Osteoblast (primary cell): ENCODE measurements around the gene TMEM165. TPM values are rescaled to one million over a fixed set of nuclear protein-coding genes. Genes with fewer than 3 reads are reported as not detected.

Experiments used
- DNase-seq: peaks from one replicate; pipeline ENCODE4 v3.0.0; 2011; ENCODE audit warnings: low spot score, mixed read lengths; ENCODE audit not compliant: insufficient read length; ENCODE audit errors: missing footprints
- H2AFZ ChIP-seq: 2 replicates; pipeline ENCODE4 v1.6.0; 2011; ENCODE audit warnings: mild to moderate bottlenecking, low read length
- H3K27ac ChIP-seq: 2 replicates; pipeline ENCODE4 v1.5.1; 2011; ENCODE audit warnings: mild to moderate bottlenecking, low read depth, low read length, moderate library complexity
- H3K27me3 ChIP-seq: 2 replicates; pipeline ENCODE4 v1.6.0; 2012; ENCODE audit warnings: mild to moderate bottlenecking, control low read depth, inconsistent platforms, low read length, moderate library complexity; ENCODE audit not compliant: insufficient read depth
- H3K36me3 ChIP-seq: 2 replicates; pipeline ENCODE4 v1.5.1; 2011; ENCODE audit warnings: mild to moderate bottlenecking, low read length, control low read depth, moderate library complexity; ENCODE audit not compliant: insufficient read depth
- H3K4me1 ChIP-seq: 2 replicates; pipeline ENCODE4 v1.5.1; 2011; ENCODE audit warnings: mild to moderate bottlenecking, low read length, control low read depth, moderate library complexity; ENCODE audit not compliant: insufficient read depth
- H3K4me2 ChIP-seq: 2 replicates; pipeline ENCODE4 v1.6.0; 2011; ENCODE audit warnings: mild to moderate bottlenecking, low read length; ENCODE audit not compliant: insufficient read depth
- H3K4me3 ChIP-seq: fragments of 200-600 bp; sonication (generic); 3 replicates; pipeline ENCODE4 v1.5.1; 2012; ENCODE audit warnings: mild to moderate bottlenecking, low read length, inconsistent platforms; ENCODE audit not compliant: insufficient read depth
- H3K79me2 ChIP-seq: 2 replicates; pipeline ENCODE4 v1.6.0; 2012; ENCODE audit warnings: mild to moderate bottlenecking, low read length, control low read depth, inconsistent platforms; ENCODE audit not compliant: insufficient read depth
- H3K9me3 ChIP-seq: 2 replicates; pipeline ENCODE4 v1.5.1; 2011; ENCODE audit warnings: low read depth, low read length, control low read depth
- H4K20me1 ChIP-seq: 2 replicates; pipeline ENCODE4 v1.6.0; 2012; ENCODE audit warnings: mild to moderate bottlenecking, low read length, control low read depth; ENCODE audit not compliant: insufficient read depth
- total RNA-seq: library from RNA; depleted of rRNA; stranded (reverse); fragments of >200 nt; gene quantifications from 2 replicates; pipeline ENCODE4 v1.2.3, GENCODE V29; 2012
- TF ChIP-seq, protein P1 (sequence below): IDR thresholded peaks from 2 replicates; pipeline ENCODE4 v1.5.1; 2011; ENCODE audit warnings: mild to moderate bottlenecking, low read depth, low read length, moderate library complexity; ENCODE audit errors: extremely low read depth

TMEM165 gene
- total RNA-seq, 1 donor = 151 TPM

GRCh38 chr4:55440786-55441185 is 45.0 kb downstream of the TMEM165 start:
- Histone ChIP-seq H4K20me1 (peaks cover 5% of the 10 kb centered on the region), H3K79me2 (peaks cover 5% of the 10 kb centered on the region), H3K4me3 (no peak overlapping the region), H3K36me3 (peaks cover 36% of the 10 kb centered on the region), H3K4me2 (no peak overlapping the region), H2AFZ (no peak overlapping the region), H3K27ac (no peak overlapping the region), H3K27me3 (no peaks in the 10 kb centered on the region), H3K4me1 (peaks cover 18% of the 10 kb centered on the region), H3K9me3 (no peaks in the 10 kb centered on the region)
- DNase-seq = no peak
- TF ChIP-seq, protein P1, sequence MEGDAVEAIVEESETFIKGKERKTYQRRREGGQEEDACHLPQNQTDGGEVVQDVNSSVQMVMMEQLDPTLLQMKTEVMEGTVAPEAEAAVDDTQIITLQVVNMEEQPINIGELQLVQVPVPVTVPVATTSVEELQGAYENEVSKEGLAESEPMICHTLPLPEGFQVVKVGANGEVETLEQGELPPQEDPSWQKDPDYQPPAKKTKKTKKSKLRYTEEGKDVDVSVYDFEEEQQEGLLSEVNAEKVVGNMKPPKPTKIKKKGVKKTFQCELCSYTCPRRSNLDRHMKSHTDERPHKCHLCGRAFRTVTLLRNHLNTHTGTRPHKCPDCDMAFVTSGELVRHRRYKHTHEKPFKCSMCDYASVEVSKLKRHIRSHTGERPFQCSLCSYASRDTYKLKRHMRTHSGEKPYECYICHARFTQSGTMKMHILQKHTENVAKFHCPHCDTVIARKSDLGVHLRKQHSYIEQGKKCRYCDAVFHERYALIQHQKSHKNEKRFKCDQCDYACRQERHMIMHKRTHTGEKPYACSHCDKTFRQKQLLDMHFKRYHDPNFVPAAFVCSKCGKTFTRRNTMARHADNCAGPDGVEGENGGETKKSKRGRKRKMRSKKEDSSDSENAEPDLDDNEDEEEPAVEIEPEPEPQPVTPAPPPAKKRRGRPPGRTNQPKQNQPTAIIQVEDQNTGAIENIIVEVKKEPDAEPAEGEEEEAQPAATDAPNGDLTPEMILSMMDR = no peak

DNA sequence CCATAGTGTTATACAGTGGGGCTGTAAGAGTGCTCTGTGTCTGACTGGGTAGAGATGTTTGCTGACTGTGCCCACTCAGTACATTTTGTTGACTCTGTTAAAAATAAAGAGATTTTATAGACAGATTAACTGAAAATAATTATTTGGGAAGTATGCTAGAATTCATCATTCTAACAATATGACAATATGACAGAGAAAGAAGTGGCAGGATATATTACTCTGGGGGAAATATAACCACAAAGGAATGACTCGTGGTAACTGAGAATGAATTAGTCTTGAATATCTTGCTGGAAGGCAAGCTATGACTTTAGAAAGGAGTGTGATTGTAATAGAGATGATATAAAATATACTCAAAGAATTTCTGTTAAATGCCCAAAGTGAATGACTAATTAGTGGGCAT is 46.8 kb downstream of the TMEM165 start:
- Histone ChIP-seq H3K27ac (no peak overlapping the region), H3K79me2 (peaks cover 5% of the 10 kb centered on the region), H3K4me2 (no peak overlapping the region), H3K4me3 (no peak overlapping the region), H4K20me1 (peaks cover 5% of the 10 kb centered on the region), H3K9me3 (no peaks in the 10 kb centered on the region), H3K36me3 (peaks cover 26% of the 10 kb centered on the region), H2AFZ (no peak overlapping the region), H3K27me3 (no peaks in the 10 kb centered on the region), H3K4me1 (peaks cover 27% of the 10 kb centered on the region)
- TF ChIP-seq, protein P1 = no peak
- DNase-seq = no peak

DNA sequence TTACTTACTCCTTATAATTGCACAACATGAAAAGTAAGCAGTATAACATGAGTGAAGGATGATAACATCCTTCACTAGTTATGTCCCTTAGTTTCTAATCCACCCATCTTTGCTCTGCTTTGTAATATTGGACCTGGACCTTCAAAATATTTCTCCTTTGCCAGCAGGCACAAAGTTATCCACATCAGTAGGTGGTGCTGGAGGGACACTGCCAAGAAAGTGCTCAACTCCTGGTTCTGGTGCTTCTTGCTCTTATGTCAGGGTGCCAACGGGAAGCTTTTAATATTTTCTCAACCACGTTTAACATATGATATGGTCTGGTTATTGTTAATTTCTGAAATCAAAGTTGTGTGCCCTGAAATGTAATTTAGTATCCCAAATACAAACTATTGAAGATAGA is 49.1 kb downstream of the TMEM165 start:
- no peak overlapping the region for H3K4me2 ChIP-seq
- TF ChIP-seq, protein P1 = peak; percentile 55
- H3K27ac ChIP-seq = peak overlapping the region; percentile 86
- H4K20me1 ChIP-seq = no peaks in the 10 kb centered on the region
- peaks cover 31% of the 10 kb centered on the region for H3K4me1 ChIP-seq
- H3K9me3 ChIP-seq = no peaks in the 10 kb centered on the region
- no peaks in the 10 kb centered on the region for H3K79me2 ChIP-seq
- H3K4me3 ChIP-seq = no peak overlapping the region
- DNase-seq = no peak
- no peaks in the 10 kb centered on the region for H3K27me3 ChIP-seq
- peaks cover 28% of the 10 kb centered on the region for H3K36me3 ChIP-seq
- H2AFZ ChIP-seq = no peak overlapping the region

- Histone ChIP-seq H3K27ac (peak overlapping the region; percentile 86), H3K27me3 (no peaks in the 10 kb centered on the region), H3K9me3 (no peaks in the 10 kb centered on the region), H3K4me2 (peak overlapping the region; percentile 37), H3K4me3 (no peak overlapping the region), H2AFZ (no peak overlapping the region), H4K20me1 (no peaks in the 10 kb centered on the region), H3K4me1 (peaks cover 31% of the 10 kb centered on the region), H3K79me2 (no peaks in the 10 kb centered on the region), H3K36me3 (peaks cover 25% of the 10 kb centered on the region)
- DNase-seq = peak; percentile 56
- TF ChIP-seq, protein P1 = no peak
Observed at GRCh38 chr4:55445921-55446577, 50.3 kb downstream of the TMEM165 start.
